ENCODE results near the gene CSHL1.
"Not testable (repeated sequence)": the region's sequence is repeated elsewhere in the genome, so short reads cannot be mapped to it uniquely, and the experiment has no call there.

Gene CSHL1

DNA sequence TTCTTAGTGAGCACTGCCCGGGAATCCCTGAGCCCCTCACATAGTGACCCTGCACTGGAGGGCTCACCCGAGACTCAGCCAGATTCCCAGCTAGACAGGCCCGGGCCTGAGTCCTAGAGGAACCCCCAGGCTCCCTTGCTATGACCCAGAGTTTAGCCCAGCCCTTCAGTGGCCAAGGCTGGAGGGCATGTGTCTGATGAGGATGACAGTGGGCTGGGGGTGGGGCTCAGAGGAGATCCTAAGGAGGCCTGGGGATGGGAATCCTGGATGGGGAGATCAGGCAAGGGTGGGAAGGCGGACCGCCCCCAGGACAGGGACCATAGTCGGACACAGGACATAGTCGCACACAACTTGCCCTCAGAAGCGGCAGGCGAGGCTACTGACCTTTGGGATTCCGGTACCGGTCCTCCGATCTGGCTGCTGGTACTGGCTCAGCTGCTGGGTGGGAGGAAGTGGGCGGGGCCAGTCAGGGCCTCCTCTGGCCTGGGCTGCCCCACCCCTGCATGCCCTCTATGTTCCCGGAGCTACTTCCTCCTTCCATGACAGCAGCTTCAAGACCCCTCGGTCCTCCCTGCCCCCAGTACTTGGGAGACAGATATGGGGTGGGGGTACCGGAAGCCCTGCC is 20.0 kb upstream of the CSHL1 start:
- Mint-ChIP-seq H3K4me3 (peak overlapping the region; percentile 94), H3K36me3 (no peaks in the 10 kb centered on the region), H3K4me1 (ENCODE audit: low read depth) (peaks cover 17% of the 10 kb centered on the region), H3K27me3 (no peaks in the 10 kb centered on the region), H3K9me3 (ENCODE audit: low read depth) (no peaks in the 10 kb centered on the region), H3K27ac (peak overlapping the region; percentile 92)

DNA sequence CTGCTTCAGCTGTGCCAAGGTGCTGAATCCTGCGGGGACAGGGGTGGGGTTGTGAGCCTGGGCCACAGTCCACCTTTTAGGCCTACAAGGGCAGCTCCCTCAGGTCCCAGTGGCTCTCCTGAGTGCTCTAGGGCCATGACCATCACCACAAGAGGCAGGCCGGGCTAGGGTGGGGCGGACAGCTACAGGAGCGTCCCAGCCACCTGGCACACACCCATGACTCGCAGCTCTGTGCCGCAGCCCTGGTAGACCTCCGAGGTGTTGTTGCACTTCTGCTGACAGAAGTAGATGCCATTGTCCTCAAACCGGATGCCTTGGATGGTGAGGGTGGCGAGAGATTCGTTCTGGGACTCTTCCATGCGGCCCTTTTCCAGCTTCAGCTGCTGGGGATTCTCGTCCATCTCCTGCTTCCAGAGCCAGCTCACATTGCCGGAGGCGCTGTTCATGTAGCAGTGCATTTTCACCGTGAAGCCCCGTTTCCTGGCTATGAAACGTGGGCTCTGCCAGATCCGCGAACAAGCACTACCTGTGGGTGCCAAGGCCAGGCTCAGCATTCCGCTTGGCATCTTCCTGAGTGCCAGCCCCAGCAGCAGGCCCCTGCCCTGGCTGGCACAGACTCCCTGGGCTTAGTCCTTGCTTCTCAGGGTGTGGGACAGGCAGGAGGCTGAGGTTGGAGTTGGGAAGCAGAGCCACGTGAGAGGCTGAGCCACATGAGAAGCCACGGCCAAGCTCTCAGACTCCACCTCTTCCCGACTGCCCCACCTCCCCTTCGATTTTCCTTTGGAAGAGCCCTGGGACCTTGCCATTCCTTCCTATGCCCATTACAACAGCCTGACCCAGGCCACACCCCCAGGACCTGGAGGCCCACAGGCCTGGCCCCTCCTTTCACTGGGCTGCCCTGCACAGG is 19.1 kb upstream of the CSHL1 start:
- H3K36me3 Mint-ChIP-seq, result no peaks in the 10 kb centered on the region
- no peaks in the 10 kb centered on the region for H3K9me3 Mint-ChIP-seq (ENCODE audit: low read depth)
- no peaks in the 10 kb centered on the region for H3K27me3 Mint-ChIP-seq
- peak overlapping the region; percentile 32 for H3K4me3 Mint-ChIP-seq
- peaks cover 17% of the 10 kb centered on the region for H3K4me1 Mint-ChIP-seq (ENCODE audit: low read depth)
- H3K27ac Mint-ChIP-seq, result no peak overlapping the region

- Mint-ChIP-seq H3K9me3 (ENCODE audit: low read depth) (no peaks in the 10 kb centered on the region), H3K27me3 (no peaks in the 10 kb centered on the region), H3K4me3 (peak overlapping the region; percentile 31), H3K27ac (no peak overlapping the region), H3K36me3 (no peaks in the 10 kb centered on the region), H3K4me1 (ENCODE audit: low read depth) (peaks cover 17% of the 10 kb centered on the region)
These were observed 18.1 kb upstream of the CSHL1 start for GRCh38 chr17:63928966-63929695.

DNA sequence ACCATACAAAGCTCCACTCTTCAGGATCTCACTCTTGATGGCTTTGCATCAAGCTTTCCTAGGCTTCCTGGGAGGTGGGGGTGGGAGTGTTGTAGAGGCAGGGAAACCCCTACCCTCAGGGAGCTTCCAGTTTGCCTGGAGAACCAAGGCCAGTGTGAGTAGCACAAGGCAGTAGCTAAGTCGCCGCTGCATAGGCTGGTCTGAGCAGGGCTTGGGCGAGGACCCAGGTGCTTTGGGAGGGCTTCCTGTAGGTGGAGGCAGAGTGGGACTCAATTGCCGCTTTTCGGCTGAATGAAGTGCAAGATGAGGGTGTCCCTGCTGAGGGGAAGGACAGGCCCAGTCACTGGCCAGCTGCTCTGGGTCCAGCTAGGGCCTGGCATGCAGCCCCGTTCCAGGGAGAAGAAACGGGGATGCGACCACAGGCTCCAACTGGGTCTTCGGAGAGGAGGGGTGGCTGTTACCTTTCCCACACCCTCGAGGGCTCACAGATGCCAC is 17.2 kb upstream of the CSHL1 start:
- Mint-ChIP-seq H3K4me3 (no peak overlapping the region), H3K27ac (no peak overlapping the region)

DNA sequence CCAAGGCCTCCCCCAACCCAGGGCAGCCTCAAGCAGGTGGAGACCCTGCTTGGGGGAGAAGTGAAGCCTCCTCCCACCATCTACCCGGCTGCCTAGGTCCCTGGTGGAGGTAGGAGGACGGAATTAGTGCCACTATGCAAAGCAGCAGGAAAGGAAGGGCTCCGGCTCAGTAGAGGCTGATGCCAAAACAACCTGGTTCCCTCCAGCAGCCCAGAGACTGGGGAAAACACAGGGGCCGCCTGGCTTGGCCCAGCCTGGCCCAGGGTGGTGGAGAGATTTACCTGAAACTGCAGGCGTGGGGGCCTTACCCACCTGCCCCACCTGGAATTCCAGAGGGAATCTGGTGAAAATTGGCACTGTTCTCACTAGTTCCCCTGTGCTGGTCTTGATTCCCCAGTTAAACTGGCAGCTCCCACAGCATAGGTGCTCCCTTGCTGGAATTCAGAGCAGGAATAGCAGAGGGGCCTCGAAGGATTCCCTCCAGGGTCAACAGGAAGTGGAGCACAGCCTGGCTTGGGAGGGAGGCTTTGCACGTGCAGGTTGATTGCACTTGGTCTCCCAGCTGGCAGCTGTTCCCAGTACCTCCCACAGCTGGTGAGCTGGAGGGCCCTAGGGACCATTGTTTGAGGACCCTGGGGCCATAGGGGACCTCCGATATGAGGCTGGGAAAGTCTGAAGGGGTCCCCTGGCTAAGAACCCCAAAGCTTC is 16.6 kb upstream of the CSHL1 start:
- no peaks in the 10 kb centered on the region for H3K36me3 Mint-ChIP-seq
- peaks cover 16% of the 10 kb centered on the region for H3K4me1 Mint-ChIP-seq (ENCODE audit: low read depth)
- H3K9me3 Mint-ChIP-seq (ENCODE audit: low read depth), result no peaks in the 10 kb centered on the region
- no peak overlapping the region for H3K4me3 Mint-ChIP-seq
- no peak overlapping the region for H3K27ac Mint-ChIP-seq
- no peaks in the 10 kb centered on the region for H3K27me3 Mint-ChIP-seq

More for the DNA sequence above, 17.2 kb upstream of the CSHL1 start:
- Mint-ChIP-seq H3K4me1 (ENCODE audit: low read depth) (peaks cover 17% of the 10 kb centered on the region), H3K36me3 (no peaks in the 10 kb centered on the region), H3K9me3 (ENCODE audit: low read depth) (no peaks in the 10 kb centered on the region), H3K27me3 (no peaks in the 10 kb centered on the region)

GRCh38 chr17:63926164-63926563 is 15.1 kb upstream of the CSHL1 start:
- H3K4me3 Mint-ChIP-seq, result no peak overlapping the region
- no peaks in the 10 kb centered on the region for H3K27me3 Mint-ChIP-seq
- H3K9me3 Mint-ChIP-seq (ENCODE audit: low read depth), result no peaks in the 10 kb centered on the region
- H3K4me1 Mint-ChIP-seq (ENCODE audit: low read depth), result peaks cover 6% of the 10 kb centered on the region
- H3K36me3 Mint-ChIP-seq, result no peaks in the 10 kb centered on the region
- no peak overlapping the region for H3K27ac Mint-ChIP-seq

DNA sequence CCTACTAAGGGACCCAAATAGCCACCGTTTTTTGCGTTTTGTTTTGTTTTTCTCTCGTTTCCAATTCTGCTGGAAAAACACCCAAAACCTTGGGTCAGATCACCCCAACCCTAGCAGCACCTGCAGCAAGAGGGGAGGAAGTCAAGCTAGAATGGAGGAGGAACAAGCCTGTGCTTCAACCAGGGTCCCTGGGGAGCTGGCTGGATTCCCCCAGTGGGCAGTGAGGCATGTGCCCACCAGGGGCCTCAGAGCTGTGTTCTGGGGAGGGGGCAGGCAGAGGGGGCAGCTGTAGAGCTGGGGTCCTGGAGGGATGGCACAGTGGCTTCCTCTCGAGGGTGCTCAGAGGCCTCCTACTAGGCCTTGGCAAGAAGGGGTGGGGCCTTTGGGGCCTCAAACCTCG is 14.6 kb upstream of the CSHL1 start:
- Mint-ChIP-seq H3K27ac (no peak overlapping the region), H3K4me3 (no peak overlapping the region), H3K9me3 (ENCODE audit: low read depth) (no peaks in the 10 kb centered on the region), H3K4me1 (ENCODE audit: low read depth) (peaks cover 1% of the 10 kb centered on the region), H3K27me3 (no peaks in the 10 kb centered on the region), H3K36me3 (no peaks in the 10 kb centered on the region)

DNA sequence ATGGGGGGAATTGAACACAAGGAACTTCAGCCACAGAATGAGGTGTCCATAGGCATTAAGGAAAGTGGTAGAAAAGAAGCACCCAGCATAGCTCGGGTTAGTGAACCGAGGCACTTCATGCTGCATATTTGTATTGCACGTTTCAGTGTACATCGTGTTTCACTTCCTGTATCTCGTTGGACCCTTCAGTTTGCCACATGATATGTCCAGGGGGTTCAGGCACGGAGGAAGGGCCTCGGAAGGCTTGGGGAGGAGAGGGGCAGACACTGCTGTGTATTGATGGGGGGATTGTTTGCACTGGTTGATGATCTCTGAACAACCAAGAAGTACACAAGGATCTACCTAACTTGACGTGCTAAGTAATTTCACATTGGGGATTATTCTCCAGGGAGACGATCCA is 11.3 kb upstream of the CSHL1 start:
- H3K4me3 Mint-ChIP-seq, H3K27me3 Mint-ChIP-seq: not testable (repeated sequence)

DNA sequence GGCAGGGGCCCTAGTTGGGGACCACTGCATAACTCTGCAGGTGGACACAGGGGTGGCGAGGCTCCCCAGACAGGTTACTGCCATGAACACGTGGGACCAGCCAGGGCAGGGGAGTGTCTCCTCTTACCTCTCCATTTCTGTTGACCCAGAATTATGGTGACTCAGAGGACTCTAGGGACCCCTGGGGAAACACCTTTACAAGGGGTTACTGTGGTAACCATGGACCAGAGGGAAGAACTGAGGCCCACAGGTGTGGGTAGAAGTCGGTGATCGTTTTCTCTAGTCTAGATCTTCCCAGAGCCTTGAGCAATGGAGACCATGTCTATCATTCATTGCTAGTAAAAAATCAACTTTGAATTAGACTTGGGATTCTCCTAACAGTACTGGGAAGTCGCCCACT is 9.7 kb upstream of the CSHL1 start:
- H3K27ac Mint-ChIP-seq; H3K27me3 Mint-ChIP-seq; H3K36me3 Mint-ChIP-seq; H3K9me3 Mint-ChIP-seq (ENCODE audit: low read depth); H3K4me1 Mint-ChIP-seq (ENCODE audit: low read depth); H3K4me3 Mint-ChIP-seq: not testable (repeated sequence)

More for the DNA sequence above, 11.3 kb upstream of the CSHL1 start:
- H3K36me3 Mint-ChIP-seq; H3K4me1 Mint-ChIP-seq (ENCODE audit: low read depth); H3K9me3 Mint-ChIP-seq (ENCODE audit: low read depth); H3K27ac Mint-ChIP-seq: not testable (repeated sequence)

GRCh38 chr17:63920050-63920449 is 9.0 kb upstream of the CSHL1 start:
- H3K4me1 Mint-ChIP-seq (ENCODE audit: low read depth); H3K36me3 Mint-ChIP-seq; H3K27ac Mint-ChIP-seq; H3K4me3 Mint-ChIP-seq; H3K27me3 Mint-ChIP-seq; H3K9me3 Mint-ChIP-seq (ENCODE audit: low read depth): not testable (repeated sequence)

- H3K4me3 Mint-ChIP-seq, result no peak overlapping the region
- H3K36me3 Mint-ChIP-seq, result no peaks in the 10 kb centered on the region
- peaks cover 2% of the 10 kb centered on the region for H3K27me3 Mint-ChIP-seq
- H3K9me3 Mint-ChIP-seq (ENCODE audit: low read depth), result no peaks in the 10 kb centered on the region
- no peak overlapping the region for H3K27ac Mint-ChIP-seq
- peaks cover 5% of the 10 kb centered on the region for H3K4me1 Mint-ChIP-seq (ENCODE audit: low read depth)
These were observed 8.3 kb upstream of the CSHL1 start for GRCh38 chr17:63919311-63919723.

DNA sequence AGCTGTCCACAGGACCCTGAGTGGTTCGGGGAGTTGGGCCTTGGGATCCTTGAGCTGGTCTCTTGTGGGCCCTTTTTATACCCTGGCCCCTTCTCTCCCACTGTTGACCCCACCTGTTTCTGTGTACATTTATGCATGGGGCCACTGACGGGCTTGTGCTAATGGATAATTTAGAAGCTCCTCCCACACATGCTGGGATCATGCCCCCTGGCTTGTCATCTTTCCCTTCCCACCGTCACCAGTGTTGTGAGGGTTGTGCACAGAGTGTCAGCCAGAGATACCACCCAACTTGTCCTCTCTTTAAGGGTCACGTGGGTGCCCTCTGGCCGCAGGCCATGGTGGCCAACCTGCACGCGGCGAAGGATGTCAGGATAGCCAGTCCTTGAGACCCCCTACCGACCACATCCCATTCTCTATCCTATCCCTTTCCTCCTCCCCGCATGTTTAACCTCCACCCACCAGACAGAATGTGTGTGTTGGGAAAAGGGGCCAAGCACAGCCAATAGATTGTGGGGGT is 7.8 kb upstream of the CSHL1 start, which contains the start of gene GH1:
GH1 (minus strand) TSS at position 51 of the 517 bp plus-strand sequence. CDS start 63 bp downstream, outside the sequence.
- H3K27ac Mint-ChIP-seq; H3K36me3 Mint-ChIP-seq; H3K4me3 Mint-ChIP-seq; H3K9me3 Mint-ChIP-seq (ENCODE audit: low read depth); H3K27me3 Mint-ChIP-seq; H3K4me1 Mint-ChIP-seq (ENCODE audit: low read depth): not testable (repeated sequence)

DNA sequence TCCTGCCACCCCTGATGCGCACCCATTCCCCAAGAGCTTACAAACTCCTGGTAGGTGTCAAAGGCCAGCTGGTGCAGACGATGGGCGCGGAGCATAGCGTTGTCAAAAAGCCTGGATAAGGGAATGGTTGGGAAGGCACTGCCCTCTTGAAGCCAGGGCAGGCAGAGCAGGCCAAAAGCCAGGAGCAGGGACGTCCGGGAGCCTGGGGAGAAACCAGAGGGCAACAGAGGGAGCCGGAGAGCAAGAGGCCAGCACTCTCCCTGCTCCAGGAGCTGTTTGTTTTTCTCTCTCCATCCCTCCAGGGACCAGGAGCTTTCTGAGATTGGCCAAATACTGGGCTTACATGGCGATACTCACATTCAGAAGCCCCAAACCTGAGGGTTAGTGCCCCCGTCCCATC is 7.2 kb upstream of the CSHL1 start:
- Mint-ChIP-seq H3K9me3 (ENCODE audit: low read depth) (no peaks in the 10 kb centered on the region), H3K4me1 (ENCODE audit: low read depth) (peaks cover 5% of the 10 kb centered on the region), H3K36me3 (no peaks in the 10 kb centered on the region), H3K27me3 (peaks cover 2% of the 10 kb centered on the region), H3K27ac (no peak overlapping the region), H3K4me3 (no peak overlapping the region)

- peaks cover 5% of the 10 kb centered on the region for H3K4me1 Mint-ChIP-seq (ENCODE audit: low read depth)
- no peaks in the 10 kb centered on the region for H3K9me3 Mint-ChIP-seq (ENCODE audit: low read depth)
- H3K4me3 Mint-ChIP-seq, result no peak overlapping the region
- no peaks in the 10 kb centered on the region for H3K36me3 Mint-ChIP-seq
- no peak overlapping the region for H3K27ac Mint-ChIP-seq
- peaks cover 2% of the 10 kb centered on the region for H3K27me3 Mint-ChIP-seq
These were observed 6.6 kb upstream of the CSHL1 start for GRCh38 chr17:63917646-63918045.
